GM18868 (cell line): Measurements from ENCODE around the gene IDH3A.

Source experiments
- ATAC-seq: cut with Tn5 transposase; IDR thresholded peaks from one replicate; pipeline ENCODE4 v1.9.1; 2021; ENCODE audit warnings: mild to moderate bottlenecking, moderate library complexity; ENCODE audit not compliant: unreplicated experiment

The IDH3A gene

GRCh38 chr15:78164010-78164409 is 14.8 kb downstream of the IDH3A start:
- no peak for ATAC-seq

- ATAC-seq, result no peak
Measured at GRCh38 chr15:78167227-78167888, 18.2 kb downstream of the IDH3A start.

DNA sequence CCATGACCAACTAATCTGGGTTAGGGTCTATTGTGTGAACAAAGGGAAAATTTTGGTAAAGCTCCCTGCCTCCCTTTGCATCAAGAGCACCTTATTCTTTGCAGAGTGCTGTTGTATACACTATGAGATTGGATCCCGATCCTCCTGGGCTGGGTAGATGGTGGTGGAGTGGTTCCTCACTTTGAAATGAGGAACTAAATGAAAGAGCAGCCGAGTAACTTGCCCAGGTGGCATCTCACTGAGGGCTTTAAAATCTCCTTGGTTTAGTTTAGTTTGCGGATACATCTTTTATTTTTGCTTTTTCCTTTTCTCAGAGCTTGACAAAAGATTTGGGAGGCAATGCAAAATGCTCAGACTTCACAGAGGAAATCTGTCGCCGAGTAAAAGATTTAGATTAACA is 19.4 kb downstream of the IDH3A start:
- no peak for ATAC-seq

DNA sequence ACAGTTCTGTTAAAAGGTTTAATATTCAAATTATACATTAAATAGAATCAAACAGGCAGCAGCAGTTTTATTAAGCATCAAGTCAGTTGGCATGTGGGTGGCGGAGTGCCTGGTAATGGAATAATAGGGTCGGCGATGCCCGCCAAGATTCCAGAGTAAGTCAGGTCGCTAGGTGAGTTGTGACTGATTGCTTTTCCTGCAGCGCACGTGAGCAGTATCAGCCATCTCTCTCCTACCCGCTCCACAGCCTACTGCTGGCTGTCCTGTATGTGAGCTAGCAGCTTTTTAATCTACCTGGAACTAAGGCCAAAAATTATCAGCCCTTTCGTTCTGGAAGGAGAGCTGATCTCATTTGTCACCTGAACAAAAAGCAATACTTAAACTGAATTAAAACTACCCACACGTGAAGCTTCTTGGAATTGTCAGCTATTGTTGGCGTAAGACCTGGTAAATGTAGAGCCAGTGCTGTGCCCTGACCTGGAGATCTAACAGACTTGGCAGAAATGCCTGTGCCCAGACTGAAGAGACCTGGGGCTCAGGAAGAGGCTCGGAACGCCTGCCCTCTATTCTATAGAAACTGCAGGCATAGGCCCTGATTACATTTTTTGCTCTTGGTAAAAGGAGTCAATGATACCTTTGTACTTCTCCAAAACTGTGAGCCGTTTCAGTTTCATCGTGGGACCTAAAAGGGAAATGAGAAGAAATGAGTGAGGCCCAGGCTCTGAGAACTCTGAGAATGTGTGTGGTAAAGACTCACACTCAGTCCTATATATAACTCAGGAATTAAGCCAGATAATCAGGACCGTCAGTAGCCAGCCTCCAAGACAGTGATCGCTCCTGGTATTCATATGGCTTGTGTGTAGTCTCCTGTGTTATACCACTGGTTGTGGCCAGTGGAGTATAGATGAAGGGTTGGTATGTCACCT is 21.9 kb downstream of the IDH3A start:
- ATAC-seq, result peak; percentile 77

GRCh38 chr15:78171864-78172472 is 22.8 kb downstream of the IDH3A start:
- ATAC-seq, result no peak

DNA sequence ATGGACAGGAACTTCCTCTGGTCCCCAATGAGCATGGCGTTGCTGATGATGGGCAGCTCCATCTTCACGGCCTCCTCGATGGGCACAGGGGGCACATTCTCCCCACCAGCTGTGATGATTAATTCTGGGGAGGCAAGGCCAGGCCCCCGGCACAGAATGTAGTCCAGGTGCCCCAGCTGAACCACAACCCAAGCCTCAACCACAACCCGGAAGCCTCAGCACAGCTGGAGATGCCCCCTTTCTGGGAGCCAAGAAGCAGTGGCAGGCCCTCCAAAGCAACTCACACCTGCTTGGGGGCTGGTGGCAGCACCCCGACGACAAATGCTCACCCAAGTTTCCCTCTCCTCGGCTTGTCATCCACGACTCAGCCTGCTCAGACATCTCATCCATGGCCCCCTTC is 25.2 kb downstream of the IDH3A start:
- ATAC-seq, result no peak

GRCh38 chr15:78175330-78175729 is 26.2 kb downstream of the IDH3A start:
- no peak for ATAC-seq

- no peak for ATAC-seq
Measured at GRCh38 chr15:78177447-78177873, 28.3 kb downstream of the IDH3A start.

- no peak for ATAC-seq
Measured at GRCh38 chr15:78178064-78178463, 28.9 kb downstream of the IDH3A start.

GRCh38 chr15:78179286-78179840 is 30.2 kb downstream of the IDH3A start:
- ATAC-seq, result no peak

GRCh38 chr15:78179906-78180305 is 30.7 kb downstream of the IDH3A start:
- ATAC-seq, result no peak

GRCh38 chr15:78182336-78182700 is 33.2 kb downstream of the IDH3A start:
- ATAC-seq, result no peak

DNA sequence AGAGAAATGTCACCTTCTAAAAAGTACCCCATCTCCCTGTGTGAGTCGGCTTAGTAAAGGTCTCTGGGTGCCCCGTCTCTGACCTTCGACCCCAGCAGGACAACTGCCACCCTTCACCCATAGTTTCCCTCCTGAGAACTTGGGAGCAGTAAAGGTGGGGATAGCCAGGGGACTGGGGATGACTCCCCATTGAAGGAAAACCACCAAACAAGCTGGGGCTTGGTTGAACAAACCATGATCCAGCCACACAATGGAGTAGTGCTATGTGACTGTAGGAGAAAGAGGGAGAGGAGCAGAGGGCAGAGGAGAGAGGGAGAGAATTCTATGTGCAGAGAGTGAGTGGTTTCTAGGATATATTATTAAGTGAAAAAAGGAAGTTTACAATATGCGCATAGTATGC is 33.7 kb downstream of the IDH3A start:
- no peak for ATAC-seq

GRCh38 chr15:78192826-78193594 is 43.8 kb downstream of the IDH3A start:
- no peak for ATAC-seq

- no peak for ATAC-seq
Measured at GRCh38 chr15:78193731-78194567, 44.8 kb downstream of the IDH3A start.

DNA sequence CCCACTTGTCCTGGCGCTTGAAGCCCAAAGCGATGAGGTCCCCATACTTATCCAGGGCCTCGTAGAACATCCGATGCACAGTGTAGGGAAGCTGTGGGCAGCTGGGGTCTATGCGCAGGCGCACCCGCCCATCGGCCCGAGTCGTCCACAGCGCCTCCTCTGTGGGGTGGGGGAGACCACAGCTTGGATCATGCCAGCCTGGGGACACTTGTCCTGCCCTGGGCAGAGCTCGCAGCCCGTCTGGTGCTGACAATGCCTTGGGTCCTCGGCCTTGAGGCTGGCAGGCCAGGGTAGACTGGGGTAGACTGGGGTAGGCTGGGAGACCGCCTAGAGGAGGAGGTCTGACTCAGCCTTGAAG is 45.4 kb downstream of the IDH3A start:
- no peak for ATAC-seq

DNA sequence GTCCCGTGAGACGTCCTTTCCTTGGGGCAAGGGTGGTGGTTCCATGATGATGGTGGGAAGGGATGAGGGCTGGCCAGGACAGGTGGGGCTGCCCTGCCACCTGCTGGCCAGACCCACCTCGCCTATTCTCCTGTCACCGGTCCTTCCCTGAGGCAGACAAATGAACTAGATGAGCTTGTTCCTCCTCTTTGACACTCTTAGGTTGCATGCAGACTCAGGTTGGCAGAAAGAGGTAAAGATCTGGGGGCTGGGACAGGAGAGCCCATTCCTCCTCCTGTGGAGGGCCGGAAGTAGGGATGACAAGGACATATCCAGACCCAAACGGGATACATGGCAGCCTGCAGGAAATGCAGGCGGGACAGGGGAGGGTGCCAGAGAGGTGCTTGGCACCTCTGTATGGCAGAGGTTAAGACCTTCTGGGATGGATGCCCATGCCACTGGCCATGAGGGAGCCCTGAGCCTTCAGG is 46.6 kb downstream of the IDH3A start:
- ATAC-seq, result no peak

DNA sequence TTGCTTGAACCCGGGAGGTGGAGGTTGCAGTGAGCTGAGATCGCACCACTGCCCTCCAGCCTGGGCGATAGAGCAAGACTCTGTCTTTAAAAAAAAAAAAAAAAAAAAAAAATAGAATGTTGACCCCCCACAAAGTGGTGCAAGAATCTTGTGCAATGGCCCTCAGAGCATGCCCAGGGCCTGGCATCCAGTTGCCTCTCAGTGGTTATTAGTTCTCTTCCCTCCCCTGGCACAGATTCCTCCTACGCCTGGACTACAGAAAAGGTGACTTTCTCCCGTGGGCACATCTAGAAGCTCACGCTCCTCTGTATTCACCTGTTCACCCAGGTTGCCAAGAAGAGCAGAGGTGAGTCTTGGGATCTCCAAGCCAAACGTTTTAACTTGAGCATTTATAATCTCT is 48.5 kb downstream of the IDH3A start:
- no peak for ATAC-seq

DNA sequence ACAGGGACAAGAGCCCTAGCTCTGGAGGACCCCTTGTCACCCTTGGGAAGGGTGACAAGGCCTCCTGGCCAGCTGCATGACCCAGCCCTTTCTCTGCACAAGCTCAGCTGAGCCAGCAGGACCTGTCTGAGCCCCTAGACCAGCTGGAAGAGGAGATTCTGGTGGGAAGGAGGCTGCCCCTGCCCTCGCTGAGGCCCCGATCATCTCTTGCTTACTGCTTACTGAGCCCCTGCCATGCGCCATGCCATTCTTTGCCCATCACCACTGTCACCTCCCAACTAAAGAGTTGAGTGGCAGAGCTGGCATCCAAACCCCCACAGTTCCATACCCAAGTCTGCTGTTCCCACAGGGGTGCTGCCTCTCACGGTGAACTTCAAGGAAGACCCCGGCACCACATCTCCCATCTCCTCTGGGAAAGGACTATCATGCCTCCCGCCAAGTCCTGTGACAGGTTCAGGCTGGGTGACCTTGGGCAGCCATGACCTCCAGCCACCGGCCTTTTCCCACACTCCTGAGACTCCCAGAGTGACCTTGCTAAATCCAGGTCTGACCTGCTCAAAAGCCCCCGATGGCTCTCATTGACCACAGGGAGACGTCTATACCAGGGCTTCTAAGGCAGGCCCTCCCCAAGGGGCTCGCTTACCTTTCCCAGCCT is 51.2 kb downstream of the IDH3A start:
- no peak for ATAC-seq
